Measurements from ENCODE around the gene MRPS26.
A peak's percentile ranks its signal among the peaks of the same experiment; 100 is the strongest.
"Not testable (repeated sequence)": the region's sequence is repeated elsewhere in the genome, so short reads cannot be mapped to it uniquely, and the experiment has no call there.

MRPS26 gene

GRCh38 chr20:3045816-3046676, at the start of gene MRPS26:
Gene MRPS26 (plus strand): TSS chr20:3046052. CDS start chr20:3046069, 17 bp downstream.
- peak; percentile 75 for DNase-seq

GRCh38 chr20:2998728-2999127, 47.1 kb upstream of the MRPS26 start:
- DNase-seq: no peak

GRCh38 chr20:3000852-3001523, 44.9 kb upstream of the MRPS26 start:
- DNase-seq: peak; percentile 53

GRCh38 chr20:3003416-3003815, 42.4 kb upstream of the MRPS26 start:
- no peak for DNase-seq

- DNase-seq: no peak
Measured at GRCh38 chr20:3010985-3011723, 34.7 kb upstream of the MRPS26 start.

- no peak for DNase-seq
Measured at GRCh38 chr20:3011752-3012151, 34.1 kb upstream of the MRPS26 start.

GRCh38 chr20:3013771-3014170, 32.1 kb upstream of the MRPS26 start:
- DNase-seq: no peak

GRCh38 chr20:3014179-3014578, 31.7 kb upstream of the MRPS26 start:
- no peak for DNase-seq

- DNase-seq: no peak
Measured at GRCh38 chr20:3014662-3015061, 31.2 kb upstream of the MRPS26 start.

GRCh38 chr20:3015302-3015701, 30.6 kb upstream of the MRPS26 start:
- DNase-seq: not testable (repeated sequence)

- no peak for DNase-seq
Measured at GRCh38 chr20:3021327-3021726, 24.5 kb upstream of the MRPS26 start.

- DNase-seq: no peak
Measured at GRCh38 chr20:3021777-3022176, 24.1 kb upstream of the MRPS26 start.

- DNase-seq: not testable (repeated sequence)
Measured at GRCh38 chr20:3022559-3023490, 23.0 kb upstream of the MRPS26 start.

- no peak for DNase-seq
Measured at GRCh38 chr20:3027987-3028386, 17.9 kb upstream of the MRPS26 start.

GRCh38 chr20:3031524-3032147, 14.2 kb upstream of the MRPS26 start:
- no peak for DNase-seq

GRCh38 chr20:3032624-3033023, 13.2 kb upstream of the MRPS26 start:
- DNase-seq: no peak

GRCh38 chr20:3037654-3038053, 8.2 kb upstream of the MRPS26 start:
- no peak for DNase-seq

GRCh38 chr20:3038454-3038853, 7.4 kb upstream of the MRPS26 start:
- DNase-seq: no peak

- no peak for DNase-seq
Measured at GRCh38 chr20:3039426-3039825, 6.4 kb upstream of the MRPS26 start.

GRCh38 chr20:3040086-3040485, 5.8 kb upstream of the MRPS26 start:
- no peak for DNase-seq

- no peak for DNase-seq
Measured at GRCh38 chr20:3041854-3042409, 3.9 kb upstream of the MRPS26 start.

GRCh38 chr20:3042625-3043024, 3.2 kb upstream of the MRPS26 start:
- DNase-seq: no peak

Data from CD4-positive, alpha-beta T cell treated with Interleukin-17A for 1 hour (primary cell).